ENCODE measurements around the gene ZGLP1.
"Not testable (repeated sequence)": the region's sequence is repeated elsewhere in the genome, so short reads cannot be mapped to it uniquely, and the experiment has no call there.

ZGLP1 gene

GRCh38 chr19:10309423-10309822, at the start of gene ZGLP1:
TSS of gene ZGLP1 (minus strand) at chr19:10309815.
- DNase-seq = no peak

DNA sequence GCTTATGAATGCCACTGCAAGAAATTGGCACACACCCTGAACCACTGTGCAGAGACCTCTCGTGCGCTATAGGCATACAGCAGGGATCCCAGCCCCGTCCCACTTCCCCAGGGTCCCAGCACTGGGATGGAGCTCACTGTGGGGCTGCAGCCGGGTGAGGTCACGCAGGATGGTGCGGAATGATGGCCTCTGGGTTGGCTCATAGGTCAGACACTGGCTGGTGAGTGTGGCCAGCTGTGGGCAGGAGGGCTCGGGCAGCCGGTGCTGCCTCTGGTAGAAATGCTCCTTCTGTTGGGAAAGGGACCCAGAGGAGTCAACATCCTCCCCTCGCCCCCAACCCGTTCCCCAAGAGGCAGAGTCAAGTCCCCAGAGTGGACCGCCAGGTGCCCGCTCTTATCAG, 46.8 kb upstream of the ZGLP1 start:
- DNase-seq = no peak

GRCh38 chr19:10353793-10354391, 44.3 kb upstream of the ZGLP1 start:
- peak; percentile 63 to 70 for DNase-seq

DNA sequence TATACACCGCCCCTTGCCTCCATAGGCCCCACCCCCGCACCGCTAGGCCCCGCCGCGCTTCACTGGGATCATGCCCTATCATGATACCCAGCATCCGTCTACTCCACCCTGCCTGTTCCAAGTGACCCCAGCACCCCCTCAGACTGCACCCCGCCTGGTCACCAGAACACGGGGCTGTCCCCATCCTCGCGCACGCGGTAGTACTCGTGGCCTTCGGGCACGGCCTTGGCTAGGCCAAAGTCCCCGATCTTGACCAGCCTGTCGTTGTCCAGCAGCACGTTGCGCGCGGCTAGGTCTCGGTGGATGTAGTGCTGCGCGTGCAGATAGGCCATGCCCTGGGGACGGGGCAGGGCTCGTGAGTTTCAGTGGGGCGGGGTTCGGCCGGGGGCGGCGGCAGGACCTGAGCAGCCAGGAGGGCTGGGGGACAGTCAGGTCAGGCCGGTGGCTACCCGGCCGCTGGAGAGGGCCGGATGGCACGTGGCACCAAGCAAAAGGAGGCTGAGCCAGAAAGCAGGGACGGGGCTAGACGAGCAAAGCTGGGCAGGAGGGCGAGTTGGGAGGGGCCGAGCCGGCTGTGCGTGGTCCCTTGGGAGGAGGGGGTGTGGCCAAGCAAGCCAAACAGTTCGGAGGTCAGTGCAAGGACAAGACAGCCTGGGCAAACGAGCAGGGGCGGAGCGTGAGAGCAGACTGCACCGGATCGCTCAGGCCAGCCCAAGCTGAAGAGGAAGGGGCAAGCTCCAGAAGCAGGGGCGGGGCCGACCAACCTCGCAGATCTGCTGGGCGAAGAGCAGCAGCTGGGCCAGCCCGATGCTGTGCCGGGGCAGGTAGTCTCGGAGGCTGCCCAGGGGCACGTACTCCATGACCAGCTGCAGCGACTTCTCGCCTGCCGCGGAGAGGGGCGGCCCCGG, 43.4 kb upstream of the ZGLP1 start:
- DNase-seq = no peak

GRCh38 chr19:10346509-10346908, 36.9 kb upstream of the ZGLP1 start:
- no peak for DNase-seq

DNA sequence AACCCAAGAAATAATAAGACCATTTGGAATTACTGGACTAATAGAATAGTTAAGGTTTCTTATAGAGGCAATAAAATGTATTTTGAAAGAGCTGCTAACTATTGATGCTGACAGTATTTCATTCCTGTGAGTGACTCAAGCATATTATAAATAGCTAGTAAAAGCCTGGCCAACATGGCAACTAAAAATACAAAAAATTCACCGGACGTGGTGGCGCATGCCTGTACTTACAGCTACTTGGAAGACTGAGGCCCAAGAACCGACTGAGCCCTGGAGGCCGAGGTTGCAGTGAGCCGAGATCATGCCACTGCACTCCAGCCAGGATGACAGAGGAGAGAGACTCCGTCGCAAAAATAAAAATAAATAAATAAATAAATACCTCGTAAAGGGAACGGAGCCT, 35.2 kb upstream of the ZGLP1 start:
- DNase-seq = no peak

- DNase-seq = no peak
Observed at GRCh38 chr19:10343495-10343894, 33.9 kb upstream of the ZGLP1 start.

DNA sequence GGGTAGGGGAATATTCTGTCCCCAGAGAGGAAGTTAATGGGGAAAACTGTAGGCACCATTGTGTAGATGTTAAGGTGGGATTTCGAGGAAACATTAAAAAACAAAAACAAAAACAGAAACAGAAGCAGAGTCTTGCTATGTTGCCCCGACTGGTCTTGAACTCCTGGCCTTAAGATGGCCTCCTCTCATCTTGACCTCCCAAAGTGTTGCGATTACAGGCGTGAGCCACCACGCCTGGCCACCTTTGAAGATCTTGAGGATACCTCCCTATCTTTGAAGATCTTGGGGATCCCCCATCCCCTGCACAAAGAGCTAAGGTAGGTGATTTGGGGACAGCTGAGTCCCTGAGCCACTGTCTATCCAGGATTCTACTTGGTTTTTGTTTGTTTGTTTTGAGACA, 30.4 kb upstream of the ZGLP1 start:
- no peak for DNase-seq

- DNase-seq = peak; percentile 77 to 83
Observed at GRCh38 chr19:10339380-10339960, 29.9 kb upstream of the ZGLP1 start, which contains the start of gene ICAM3. TSS of gene ICAM3 (minus strand) at chr19:10339624. CDS start at chr19:10339614, 10 bp downstream.

DNA sequence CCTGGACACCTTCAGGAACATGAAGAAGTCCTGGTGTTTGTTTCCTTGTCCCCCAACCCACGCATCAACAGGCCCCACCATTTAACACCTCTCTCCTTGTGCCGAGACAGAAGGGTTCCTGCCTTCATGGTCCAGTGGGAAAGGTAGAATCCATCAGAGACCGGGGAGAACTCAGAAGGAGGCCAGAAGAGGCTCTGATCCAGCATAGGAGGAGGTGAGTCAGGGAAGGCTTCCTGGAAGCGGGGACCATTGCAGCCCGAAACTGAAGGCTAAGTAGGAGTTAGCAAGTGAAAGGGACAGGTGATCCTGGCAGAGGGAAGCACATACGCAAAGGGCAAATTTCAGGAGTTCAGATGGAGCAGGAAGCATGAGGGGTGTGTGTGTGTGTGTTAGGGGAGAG, 29.3 kb upstream of the ZGLP1 start:
- DNase-seq = peak; percentile 33 to 50

DNA sequence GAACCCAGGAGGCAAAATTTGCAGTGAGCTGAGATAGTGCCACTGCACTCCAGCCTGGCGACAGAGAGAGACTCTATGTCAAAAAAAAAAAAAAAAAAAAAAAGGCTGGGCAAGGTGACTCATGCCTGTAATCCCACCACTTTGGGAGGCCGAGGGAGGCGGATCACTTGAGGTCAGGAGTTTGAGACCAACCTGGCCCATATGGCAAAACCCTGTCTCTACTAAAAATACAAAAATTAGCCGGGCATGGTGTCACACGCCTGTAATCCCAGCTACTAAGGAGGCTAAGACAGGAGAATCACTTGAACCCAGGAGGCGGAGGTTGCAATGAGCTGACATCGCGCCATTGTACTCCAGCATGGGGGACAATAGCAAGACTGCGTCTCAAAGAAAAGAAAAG, 27.1 kb upstream of the ZGLP1 start:
- DNase-seq = not testable (repeated sequence)

DNA sequence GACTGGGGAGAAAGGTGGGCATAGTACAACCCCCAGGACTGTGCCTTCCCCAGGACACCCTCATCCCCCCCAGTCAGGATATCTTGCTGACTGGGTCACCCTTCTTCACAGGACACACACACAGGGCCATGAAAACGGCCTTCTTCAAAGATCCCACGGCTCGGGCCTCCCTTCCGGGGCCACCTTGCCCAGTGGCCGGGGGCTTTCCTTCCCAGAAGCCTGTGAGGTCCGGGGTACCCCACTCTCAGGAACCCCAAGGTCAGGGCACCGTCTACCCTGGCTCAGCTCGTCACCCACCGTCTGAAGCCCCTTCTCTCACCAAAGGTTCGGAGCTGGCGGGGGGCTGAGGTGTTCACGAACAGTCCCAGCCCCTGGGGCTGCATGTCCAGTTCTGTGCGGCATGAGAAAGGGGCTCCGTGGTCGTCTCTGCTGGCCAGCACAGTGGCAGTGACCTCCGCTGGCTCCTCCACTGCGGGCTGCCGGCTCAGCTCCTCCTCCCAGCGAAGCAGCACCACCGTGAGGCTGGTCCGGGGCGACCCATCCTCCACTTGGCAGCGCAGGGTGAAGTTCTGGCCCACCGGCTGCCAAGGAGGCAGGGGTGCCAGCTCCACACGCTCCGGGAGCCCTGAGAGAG, 25.9 kb upstream of the ZGLP1 start:
- no peak for DNase-seq

- DNase-seq = peak; percentile 67 to 75
Observed at GRCh38 chr19:10334588-10335351, 25.2 kb upstream of the ZGLP1 start.

GRCh38 chr19:10333758-10334587, 24.4 kb upstream of the ZGLP1 start:
- DNase-seq = no peak

DNA sequence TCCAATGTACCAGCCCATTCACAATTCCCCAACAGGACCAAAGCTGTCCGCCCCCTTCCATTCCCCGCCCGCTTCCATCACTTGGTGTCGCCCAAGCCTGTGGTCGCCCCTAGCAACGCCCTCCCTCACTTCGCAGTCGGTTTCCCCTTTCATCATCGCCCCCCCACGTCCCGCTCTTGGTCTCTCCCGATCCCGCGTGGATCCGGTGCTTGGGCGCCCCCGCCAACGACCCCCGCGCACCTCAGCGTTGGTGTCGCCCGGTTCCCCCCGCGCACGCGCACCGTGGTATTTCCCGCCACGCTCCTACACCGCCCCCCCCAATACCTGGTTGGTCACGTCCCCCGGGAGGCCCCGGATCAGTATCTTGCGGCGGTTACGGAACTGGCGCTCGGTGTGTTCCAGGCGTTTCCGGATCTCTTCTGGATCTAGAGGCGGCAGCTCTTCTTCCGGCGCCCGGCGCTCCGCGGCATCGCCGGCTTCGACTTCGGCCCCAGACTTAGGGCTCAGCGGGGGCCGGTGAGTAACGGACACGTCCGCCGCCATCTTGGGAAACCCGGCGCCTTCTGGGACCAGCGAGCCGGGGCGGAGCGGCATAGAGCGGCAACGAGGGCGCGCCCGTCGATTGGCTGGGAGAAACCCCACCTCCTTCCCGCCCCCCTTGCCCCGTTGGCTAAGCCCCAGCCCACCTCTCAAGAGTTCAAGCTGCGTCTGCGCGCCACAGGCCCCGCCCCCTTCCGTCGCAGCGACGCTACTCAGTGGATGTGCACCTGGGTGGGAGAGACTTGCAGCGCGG, 23.5 kb upstream of the ZGLP1 start, which contains the start of gene RAVER1:
Gene RAVER1, minus strand, starts transcription at position 565 of the 793 bp plus-strand sequence. Its CDS starts 22 bp downstream, at position 543.
- DNase-seq = peak; percentile 99

DNA sequence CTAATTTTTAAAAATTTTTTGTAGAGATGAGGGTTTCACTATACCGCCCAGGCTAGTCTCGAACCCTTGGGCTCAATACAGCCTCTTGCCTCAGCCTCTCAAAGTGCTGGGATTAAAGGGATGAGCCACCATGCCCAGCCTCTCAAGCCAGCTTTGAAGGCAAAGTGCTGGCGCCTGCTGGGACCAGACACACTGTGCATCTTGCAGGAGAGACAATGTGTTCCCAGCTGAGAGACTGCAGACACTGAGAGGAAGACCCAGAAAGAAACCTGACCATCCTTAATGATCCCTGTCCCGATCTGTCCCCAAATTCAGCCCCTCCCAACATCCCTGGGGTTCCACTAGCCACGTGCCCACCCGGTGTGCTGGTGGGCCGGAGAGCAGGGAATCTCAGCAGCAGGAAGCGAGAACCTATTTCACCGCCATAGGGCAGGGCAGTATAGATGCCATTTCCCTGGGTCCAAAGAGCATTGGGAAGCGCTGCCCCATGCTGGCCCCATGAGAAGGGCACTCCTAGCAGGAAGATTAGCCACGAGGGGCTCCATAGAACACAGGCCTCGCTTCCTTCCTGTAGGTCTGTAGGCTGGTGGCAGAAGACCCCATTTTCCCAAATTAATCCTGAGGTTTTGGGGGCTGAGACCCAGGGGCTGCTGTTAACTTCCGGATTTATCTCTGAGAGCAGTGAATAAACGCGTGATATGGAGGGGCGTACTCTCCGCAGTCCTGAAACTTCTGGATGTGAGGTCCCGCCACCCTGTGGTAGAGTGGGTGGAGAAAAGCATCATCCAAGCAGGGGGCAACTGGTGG, 22.7 kb upstream of the ZGLP1 start:
- DNase-seq = no peak

GRCh38 chr19:10329555-10329954, 19.9 kb upstream of the ZGLP1 start:
- DNase-seq = no peak

GRCh38 chr19:10328558-10329429, 19.2 kb upstream of the ZGLP1 start:
- no peak for DNase-seq

GRCh38 chr19:10327793-10328192, 18.2 kb upstream of the ZGLP1 start:
- no peak for DNase-seq

Measured in activated CD4-positive, alpha-beta T cell treated with anti-CD3 and anti-CD28 coated beads, Interleukin-2, amount 50 U/mL, for 48 hours (primary cell).